ENCODE data around the gene VASN. TPM values are rescaled to one million over a fixed set of nuclear protein-coding genes. Genes with fewer than 3 reads are reported as not detected.

VASN gene
- total and polyA plus RNA-seq, 9 of the 15 experiments (the other 6 are each of a cell fraction or from before 2014, with no cell fraction given), result 0.01 to 2.5 (median 0.41) TPM; not detected in 1

- no peak for TF ChIP-seq ATF2 (CRISPR knock-in tag; IDR thresholded peaks at IDR 0.05)
- no peak for TF ChIP-seq U2AF2 (optimal IDR thresholded peaks at IDR 0.05; ENCODE audit: low read depth, low read length)
- no peak for TF ChIP-seq RBM34 (IDR thresholded peaks at IDR 0.05; ENCODE audit: borderline replicate concordance, insufficient read depth, low read length)
- no peak for TF ChIP-seq MCM5 (IDR thresholded peaks at IDR 0.05; ENCODE audit: low read depth)
- no peak for TF ChIP-seq E2F8 (IDR thresholded peaks at IDR 0.05; ENCODE audit: low read depth, partially characterized antibody)
- peak; percentile 95 for TF ChIP-seq SIN3B (IDR thresholded peaks at IDR 0.05; ENCODE audit: low read depth)
- no peak for TF ChIP-seq ZFP91 (CRISPR knock-in tag; IDR thresholded peaks at IDR 0.05)
- no peak for TF ChIP-seq ZNF140 (CRISPR knock-in tag; IDR thresholded peaks at IDR 0.05)
- no peak; a peak in 1 of 4 replicates for TF ChIP-seq ARNT (IDR thresholded peaks at IDR 0.05)
- TF ChIP-seq GMEB1 (CRISPR knock-in tag; IDR thresholded peaks at IDR 0.05), result peak; percentile 92
- no peak for TF ChIP-seq MEF2A (IDR thresholded peaks at IDR 0.05; ENCODE audit: control insufficient read depth, low read depth, low read length)
- peak; percentile 64; the same call in 1 of the 2 replicates for TF ChIP-seq DIDO1 (tag; IDR thresholded peaks at IDR 0.05; ENCODE audit: low read depth)
- TF ChIP-seq ZBTB8A (IDR thresholded peaks at IDR 0.05; ENCODE audit: partially characterized antibody), result no peak
- peak; percentile 68 for TF ChIP-seq PHF20 (IDR thresholded peaks at IDR 0.05; ENCODE audit: partially characterized antibody)
- no peak for TF ChIP-seq SFPQ (IDR thresholded peaks at IDR 0.05; ENCODE audit: low read depth, low read length)
- TF ChIP-seq ZNF282 (CRISPR knock-in tag; IDR thresholded peaks at IDR 0.05), result peak; percentile 86; the same call in 1 of the 2 replicates
- TF ChIP-seq RFX7 (CRISPR knock-in tag; IDR thresholded peaks at IDR 0.05), result no peak
- no peak for TF ChIP-seq SMARCE1 (IDR thresholded peaks at IDR 0.05)
These were observed 53.9 kb downstream of the VASN start, which contains the start of gene DNAJA3 (continued) for GRCh38 chr16:4425378-4426020.

Data from K562 (cell line).